SK-N-SH treated with all-trans-retinoic acid at 6 μM for 48 hours (cell line): ENCODE results near the gene RPS19.
A peak's percentile ranks its signal among the peaks of the same experiment; 100 is the strongest.

Experiments
- ATAC-seq: fragments of 200-7000 bp; cut with Tn5 transposase; 3 replicates; pipeline ENCODE4 v1.9.1; 2020; ENCODE audit warnings: mild to moderate bottlenecking, moderate library complexity
- ARNTL ChIP-seq: fragments of 450-650 bp; formaldehyde crosslinking; IDR thresholded peaks from 2 replicates; pipeline ENCODE4 v1.5.0; 2020; ENCODE audit warnings: low read depth, mild to moderate bottlenecking, moderate library complexity, borderline replicate concordance
- BACH2 ChIP-seq: fragments of 250-450 bp; sonication (Bioruptor Pico); IDR thresholded peaks from 2 replicates; pipeline ENCODE4 v1.9.0; 2021; ENCODE audit warnings: mild to moderate bottlenecking, borderline replicate concordance
- CSDC2 ChIP-seq: fragments of 250-450 bp; sonication (Bioruptor Pico); IDR thresholded peaks from 2 replicates; pipeline ENCODE4 v1.5.0; 2020; ENCODE audit warnings: mild to moderate bottlenecking, moderate library complexity
- ESRRG ChIP-seq: fragments of 250-450 bp; sonication (Bioruptor Pico); IDR thresholded peaks from 2 replicates; pipeline ENCODE4 v1.6.1; 2021; ENCODE audit warnings: mild to moderate bottlenecking
- GLIS3 ChIP-seq: fragments of 250-450 bp; sonication (Bioruptor Pico); IDR thresholded peaks from 2 replicates; pipeline ENCODE4 v1.5.0; 2020; ENCODE audit warnings: mild to moderate bottlenecking, moderate library complexity
- ISL1 ChIP-seq: fragments of 250-450 bp; sonication (Bioruptor Pico); IDR thresholded peaks from 2 replicates; pipeline ENCODE4 v2.1.2; 2022; ENCODE audit warnings: mild to moderate bottlenecking, moderate library complexity
- PPARA ChIP-seq: fragments of 250-450 bp; sonication (Bioruptor Pico); IDR thresholded peaks from 2 replicates; pipeline ENCODE4 v1.5.0; 2020; ENCODE audit warnings: mild to moderate bottlenecking, borderline replicate concordance
- RARB ChIP-seq: fragments of 250-450 bp; sonication (Bioruptor Pico); IDR thresholded peaks from 2 replicates; pipeline ENCODE4 v1.8.0; 2021; ENCODE audit warnings: mild to moderate bottlenecking, moderate library complexity
- SNAI2 ChIP-seq: fragments of 250-450 bp; sonication (Bioruptor Pico); IDR thresholded peaks from 2 replicates; pipeline ENCODE4 v1.5.0; 2020; ENCODE audit warnings: mild to moderate bottlenecking, moderate library complexity
- TCF4 ChIP-seq: fragments of 250-450 bp; sonication (Bioruptor Pico); IDR thresholded peaks from 2 replicates; pipeline ENCODE4 v1.8.0; 2021; ENCODE audit warnings: mild to moderate bottlenecking, moderate library complexity, borderline replicate concordance
- TOX ChIP-seq: fragments of 250-450 bp; sonication (Bioruptor Pico); IDR thresholded peaks from 2 replicates; pipeline ENCODE4 v1.8.0; 2021; ENCODE audit warnings: mild to moderate bottlenecking, moderate library complexity, borderline replicate concordance
- ZC3H10 ChIP-seq: fragments of 250-450 bp; sonication (Bioruptor Pico); IDR thresholded peaks from 2 replicates; pipeline ENCODE4 v1.5.1; 2021; ENCODE audit warnings: mild to moderate bottlenecking, moderate library complexity
- ZFP3 ChIP-seq: fragments of 250-450 bp; sonication (Bioruptor Pico); IDR thresholded peaks from 2 replicates; pipeline ENCODE4 v1.5.0; 2020; ENCODE audit warnings: mild to moderate bottlenecking, moderate library complexity
- ZFP30 ChIP-seq: fragments of 450-650 bp; formaldehyde crosslinking; IDR thresholded peaks from 2 replicates; pipeline ENCODE4 v1.5.0; 2022; ENCODE audit warnings: mild to moderate bottlenecking, moderate library complexity
- ZNF565 ChIP-seq: fragments of 450-650 bp; formaldehyde crosslinking; conservative IDR thresholded peaks from 2 replicates; pipeline ENCODE4 v1.5.0; 2020; ENCODE audit warnings: low read depth, mild to moderate bottlenecking, moderate library complexity
- ZNF70 ChIP-seq: fragments of 450-650 bp; formaldehyde crosslinking; IDR thresholded peaks from 2 replicates; pipeline ENCODE4 v1.5.0; 2020; ENCODE audit warnings: mild to moderate bottlenecking, moderate library complexity
- ZNF8 ChIP-seq: fragments of 450-650 bp; formaldehyde crosslinking; IDR thresholded peaks from 2 replicates; pipeline ENCODE4 v1.5.0; 2020; ENCODE audit warnings: mild to moderate bottlenecking, moderate library complexity
- TF ChIP-seq, protein P1 (sequence below): fragments of 250-450 bp; sonication (Bioruptor Pico); IDR thresholded peaks from 2 replicates; pipeline ENCODE4 v1.5.1; 2020; ENCODE audit warnings: low read depth, mild to moderate bottlenecking, moderate library complexity
- TF ChIP-seq, protein P2 (sequence below): fragments of 250-450 bp; sonication (Bioruptor Pico); IDR thresholded peaks from 2 replicates; pipeline ENCODE4 v1.5.0; 2020; ENCODE audit warnings: mild to moderate bottlenecking, moderate library complexity
- TF ChIP-seq, protein P3 (sequence below): fragments of 250-450 bp; sonication (Bioruptor Pico); IDR thresholded peaks from 2 replicates; pipeline ENCODE4 v1.8.0; 2021; ENCODE audit warnings: low read depth, mild to moderate bottlenecking, moderate library complexity, borderline replicate concordance
- TF ChIP-seq, protein P4 (sequence below): fragments of 250-450 bp; sonication (Bioruptor Pico); IDR thresholded peaks from 2 replicates; pipeline ENCODE4 v1.8.0; 2020; ENCODE audit warnings: mild to moderate bottlenecking, moderate library complexity, borderline replicate concordance

The RPS19 gene

DNA sequence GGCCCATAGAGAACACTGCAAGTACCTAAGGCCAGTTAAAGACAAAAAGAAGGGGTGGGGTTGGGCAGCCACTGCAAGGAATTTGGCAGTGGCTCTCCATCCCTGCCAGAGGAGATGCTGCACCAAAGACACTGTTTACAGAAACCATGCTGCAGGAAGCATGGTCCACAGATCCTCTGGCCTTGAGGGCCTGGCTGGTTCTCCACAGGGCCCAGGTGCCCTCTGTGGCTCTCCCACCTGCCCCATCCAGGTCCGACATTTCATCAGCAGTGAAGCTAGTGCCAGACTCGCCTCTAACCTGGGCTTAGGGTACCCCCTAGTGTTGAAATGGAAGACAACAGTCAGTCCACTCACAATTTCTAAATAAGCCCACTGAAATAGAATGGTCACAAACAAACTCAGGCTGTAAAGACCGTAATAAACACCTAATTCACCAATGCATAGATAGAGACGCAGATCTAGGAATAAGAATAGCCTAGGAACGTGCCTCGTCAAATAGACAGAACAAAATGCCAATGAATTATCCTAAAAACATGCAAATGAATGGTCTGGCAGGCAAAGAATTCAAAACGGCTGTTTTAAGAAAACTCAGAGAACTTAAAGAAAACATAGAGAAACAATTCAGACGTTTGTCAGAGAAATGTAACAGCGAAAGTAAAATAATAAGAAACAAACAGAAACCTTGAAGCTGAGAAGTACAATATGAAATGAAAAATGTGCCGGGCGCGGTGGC, 38.9 kb upstream of the RPS19 start:
- TF ChIP-seq ESRRG (CRISPR knock-in tag) (no peak), ZNF70 (CRISPR knock-in tag) (no peak), BACH2 (CRISPR knock-in tag) (no peak), ZC3H10 (CRISPR knock-in tag) (no peak)
- TF ChIP-seq, protein P1, sequence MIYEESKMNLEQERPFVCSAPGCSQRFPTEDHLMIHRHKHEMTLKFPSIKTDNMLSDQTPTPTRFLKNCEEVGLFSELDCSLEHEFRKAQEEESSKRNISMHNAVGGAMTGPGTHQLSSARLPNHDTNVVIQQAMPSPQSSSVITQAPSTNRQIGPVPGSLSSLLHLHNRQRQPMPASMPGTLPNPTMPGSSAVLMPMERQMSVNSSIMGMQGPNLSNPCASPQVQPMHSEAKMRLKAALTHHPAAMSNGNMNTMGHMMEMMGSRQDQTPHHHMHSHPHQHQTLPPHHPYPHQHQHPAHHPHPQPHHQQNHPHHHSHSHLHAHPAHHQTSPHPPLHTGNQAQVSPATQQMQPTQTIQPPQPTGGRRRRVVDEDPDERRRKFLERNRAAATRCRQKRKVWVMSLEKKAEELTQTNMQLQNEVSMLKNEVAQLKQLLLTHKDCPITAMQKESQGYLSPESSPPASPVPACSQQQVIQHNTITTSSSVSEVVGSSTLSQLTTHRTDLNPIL (CRISPR knock-in tag): no peak
- TF ChIP-seq, all 23 proteins: peak for 0
- peak; percentile 82 for ATAC-seq

DNA sequence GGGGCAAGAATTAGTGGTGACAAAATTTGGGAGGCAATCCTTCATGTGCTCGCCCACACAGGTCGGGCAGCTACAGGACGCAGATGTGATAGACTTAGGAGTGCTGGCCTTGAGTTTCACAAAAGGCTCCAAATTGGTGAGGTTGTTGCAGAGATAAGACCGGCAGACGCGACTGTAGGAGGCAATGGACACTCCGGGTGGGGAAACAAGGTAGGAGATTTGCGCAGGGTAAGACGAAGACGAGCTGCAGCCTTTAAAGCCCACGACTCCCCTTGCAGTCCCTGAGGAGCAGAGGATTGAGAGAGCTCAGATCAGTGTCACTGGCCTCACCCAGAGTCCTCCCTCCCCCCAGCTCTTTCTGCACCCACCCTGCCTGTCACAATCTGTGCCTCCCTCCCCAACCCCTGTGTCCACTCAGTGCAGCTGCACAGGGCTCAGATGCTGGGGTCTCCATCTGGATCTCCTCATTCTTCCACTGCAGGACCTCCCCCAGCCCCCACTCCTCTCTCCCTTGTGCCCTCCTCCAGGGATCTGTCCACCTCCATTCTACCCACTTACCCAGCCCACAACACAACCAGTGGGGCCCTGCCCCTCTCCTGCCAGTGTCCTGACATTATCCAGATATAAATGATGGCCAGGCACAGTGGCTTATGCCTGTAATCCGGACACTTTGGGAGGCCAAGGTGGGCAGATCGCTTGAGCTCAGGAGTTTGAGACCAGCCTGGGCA, 21.9 kb upstream of the RPS19 start:
- ATAC-seq: no peak
- TF ChIP-seq, protein P2, sequence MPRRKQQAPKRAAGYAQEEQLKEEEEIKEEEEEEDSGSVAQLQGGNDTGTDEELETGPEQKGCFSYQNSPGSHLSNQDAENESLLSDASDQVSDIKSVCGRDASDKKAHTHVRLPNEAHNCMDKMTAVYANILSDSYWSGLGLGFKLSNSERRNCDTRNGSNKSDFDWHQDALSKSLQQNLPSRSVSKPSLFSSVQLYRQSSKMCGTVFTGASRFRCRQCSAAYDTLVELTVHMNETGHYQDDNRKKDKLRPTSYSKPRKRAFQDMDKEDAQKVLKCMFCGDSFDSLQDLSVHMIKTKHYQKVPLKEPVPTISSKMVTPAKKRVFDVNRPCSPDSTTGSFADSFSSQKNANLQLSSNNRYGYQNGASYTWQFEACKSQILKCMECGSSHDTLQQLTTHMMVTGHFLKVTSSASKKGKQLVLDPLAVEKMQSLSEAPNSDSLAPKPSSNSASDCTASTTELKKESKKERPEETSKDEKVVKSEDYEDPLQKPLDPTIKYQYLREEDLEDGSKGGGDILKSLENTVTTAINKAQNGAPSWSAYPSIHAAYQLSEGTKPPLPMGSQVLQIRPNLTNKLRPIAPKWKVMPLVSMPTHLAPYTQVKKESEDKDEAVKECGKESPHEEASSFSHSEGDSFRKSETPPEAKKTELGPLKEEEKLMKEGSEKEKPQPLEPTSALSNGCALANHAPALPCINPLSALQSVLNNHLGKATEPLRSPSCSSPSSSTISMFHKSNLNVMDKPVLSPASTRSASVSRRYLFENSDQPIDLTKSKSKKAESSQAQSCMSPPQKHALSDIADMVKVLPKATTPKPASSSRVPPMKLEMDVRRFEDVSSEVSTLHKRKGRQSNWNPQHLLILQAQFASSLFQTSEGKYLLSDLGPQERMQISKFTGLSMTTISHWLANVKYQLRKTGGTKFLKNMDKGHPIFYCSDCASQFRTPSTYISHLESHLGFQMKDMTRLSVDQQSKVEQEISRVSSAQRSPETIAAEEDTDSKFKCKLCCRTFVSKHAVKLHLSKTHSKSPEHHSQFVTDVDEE (CRISPR knock-in tag): no peak
- TF ChIP-seq ZNF8: no peak
- TF ChIP-seq TOX (CRISPR knock-in tag): no peak
- no peak for TF ChIP-seq ISL1 (CRISPR knock-in tag)
- no peak for TF ChIP-seq BACH2 (CRISPR knock-in tag)
- no peak for TF ChIP-seq ESRRG (CRISPR knock-in tag)
- no peak for TF ChIP-seq ZFP3 (CRISPR knock-in tag)
- no peak for TF ChIP-seq RARB (CRISPR knock-in tag)
- no peak for TF ChIP-seq ZFP30 (CRISPR knock-in tag)
- no peak for TF ChIP-seq SNAI2 (CRISPR knock-in tag)
- no peak for TF ChIP-seq PPARA (CRISPR knock-in tag)
- TF ChIP-seq, protein P1 (CRISPR knock-in tag): no peak
- TF ChIP-seq, protein P3, sequence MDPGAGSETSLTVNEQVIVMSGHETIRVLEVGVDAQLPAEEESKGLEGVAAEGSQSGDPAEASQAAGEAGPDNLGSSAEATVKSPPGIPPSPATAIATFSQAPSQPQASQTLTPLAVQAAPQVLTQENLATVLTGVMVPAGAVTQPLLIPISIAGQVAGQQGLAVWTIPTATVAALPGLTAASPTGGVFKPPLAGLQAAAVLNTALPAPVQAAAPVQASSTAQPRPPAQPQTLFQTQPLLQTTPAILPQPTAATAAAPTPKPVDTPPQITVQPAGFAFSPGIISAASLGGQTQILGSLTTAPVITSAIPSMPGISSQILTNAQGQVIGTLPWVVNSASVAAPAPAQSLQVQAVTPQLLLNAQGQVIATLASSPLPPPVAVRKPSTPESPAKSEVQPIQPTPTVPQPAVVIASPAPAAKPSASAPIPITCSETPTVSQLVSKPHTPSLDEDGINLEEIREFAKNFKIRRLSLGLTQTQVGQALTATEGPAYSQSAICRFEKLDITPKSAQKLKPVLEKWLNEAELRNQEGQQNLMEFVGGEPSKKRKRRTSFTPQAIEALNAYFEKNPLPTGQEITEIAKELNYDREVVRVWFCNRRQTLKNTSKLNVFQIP (CRISPR knock-in tag): no peak
- no peak for TF ChIP-seq ARNTL
- no peak for TF ChIP-seq CSDC2 (CRISPR knock-in tag)
- TF ChIP-seq GLIS3 (CRISPR knock-in tag): no peak
- TF ChIP-seq ZNF565: no peak
- no peak for TF ChIP-seq TCF4
- no peak for TF ChIP-seq ZC3H10 (CRISPR knock-in tag)

DNA sequence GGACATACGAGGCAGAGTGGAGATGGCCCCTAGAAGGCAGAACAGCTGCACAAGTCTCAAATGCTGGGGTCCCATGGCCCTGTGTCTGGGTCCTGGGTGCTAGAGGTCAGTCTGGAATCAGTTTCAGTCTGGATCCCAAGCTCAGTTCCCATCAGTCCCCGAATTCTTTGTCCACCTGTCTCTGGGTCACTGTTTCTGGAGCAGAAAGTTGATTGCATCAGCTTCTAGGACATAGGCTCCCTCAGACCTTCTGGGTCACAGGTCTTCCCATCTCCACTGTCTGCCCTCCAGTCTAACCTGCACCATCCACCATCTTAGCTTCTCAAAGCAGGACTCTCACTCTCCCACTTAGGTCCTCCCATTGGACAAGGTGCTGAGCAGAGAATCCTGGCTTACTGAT, 20.8 kb upstream of the RPS19 start:
- no peak for ATAC-seq
- TF ChIP-seq RARB (CRISPR knock-in tag): no peak
- TF ChIP-seq ZC3H10 (CRISPR knock-in tag): no peak
- TF ChIP-seq BACH2 (CRISPR knock-in tag): no peak
- TF ChIP-seq TOX (CRISPR knock-in tag): no peak
- TF ChIP-seq CSDC2 (CRISPR knock-in tag): no peak
- TF ChIP-seq, protein P4, sequence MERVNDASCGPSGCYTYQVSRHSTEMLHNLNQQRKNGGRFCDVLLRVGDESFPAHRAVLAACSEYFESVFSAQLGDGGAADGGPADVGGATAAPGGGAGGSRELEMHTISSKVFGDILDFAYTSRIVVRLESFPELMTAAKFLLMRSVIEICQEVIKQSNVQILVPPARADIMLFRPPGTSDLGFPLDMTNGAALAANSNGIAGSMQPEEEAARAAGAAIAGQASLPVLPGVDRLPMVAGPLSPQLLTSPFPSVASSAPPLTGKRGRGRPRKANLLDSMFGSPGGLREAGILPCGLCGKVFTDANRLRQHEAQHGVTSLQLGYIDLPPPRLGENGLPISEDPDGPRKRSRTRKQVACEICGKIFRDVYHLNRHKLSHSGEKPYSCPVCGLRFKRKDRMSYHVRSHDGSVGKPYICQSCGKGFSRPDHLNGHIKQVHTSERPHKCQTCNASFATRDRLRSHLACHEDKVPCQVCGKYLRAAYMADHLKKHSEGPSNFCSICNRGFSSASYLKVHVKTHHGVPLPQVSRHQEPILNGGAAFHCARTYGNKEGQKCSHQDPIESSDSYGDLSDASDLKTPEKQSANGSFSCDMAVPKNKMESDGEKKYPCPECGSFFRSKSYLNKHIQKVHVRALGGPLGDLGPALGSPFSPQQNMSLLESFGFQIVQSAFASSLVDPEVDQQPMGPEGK (CRISPR knock-in tag): no peak
- TF ChIP-seq, protein P3 (CRISPR knock-in tag): no peak
- TF ChIP-seq ZNF8: no peak
- no peak for TF ChIP-seq ISL1 (CRISPR knock-in tag)
- TF ChIP-seq ZFP30 (CRISPR knock-in tag): no peak
- no peak for TF ChIP-seq SNAI2 (CRISPR knock-in tag)
- no peak for TF ChIP-seq ZNF565
- TF ChIP-seq ZNF70 (CRISPR knock-in tag): no peak
- TF ChIP-seq, all 23 proteins: peak for 0
